Subcutaneous abdominal adipose tissue (tissue), 5 donors: ENCODE data around the gene FAM53C.
"Not testable (repeated sequence)": the region's sequence is repeated elsewhere in the genome, so short reads cannot be mapped to it uniquely, and the experiment has no call there.

Source experiments
- H3K27ac ChIP-seq: one replicate; pipeline ENCODE4 v1.7.0; 2013; ENCODE audit warnings: low read depth, mild to moderate bottlenecking, inconsistent platforms, low read length, moderate library complexity
- H3K27me3 ChIP-seq, 5 donors: one replicate each; pipeline ENCODE4 v1.7.0; 2013; ENCODE audit warnings: low read length in 5 of 5, inconsistent platforms in 1 of 5; ENCODE audit not compliant: control insufficient read depth in 5 of 5, insufficient read depth in 4 of 5
- H3K36me3 ChIP-seq, 5 donors: one replicate each; pipeline ENCODE4 v1.7.0; 2013; ENCODE audit warnings: low read length in 5 of 5; ENCODE audit not compliant: control insufficient read depth in 5 of 5, insufficient read depth in 5 of 5
- H3K4me1 ChIP-seq, 5 donors: one replicate each; pipeline ENCODE4 v1.7.0; 2013; ENCODE audit warnings: low read length in 5 of 5, mild to moderate bottlenecking in 3 of 5, moderate library complexity in 1 of 5; ENCODE audit not compliant: control insufficient read depth in 5 of 5, insufficient read depth in 5 of 5
- H3K4me3 ChIP-seq, 5 donors: one replicate each; pipeline ENCODE4 v1.7.0; 2013; ENCODE audit warnings: low read length in 5 of 5, low read depth in 1 of 5
- H3K9ac ChIP-seq, 5 donors: one replicate each; pipeline ENCODE4 v1.7.0; 2013; ENCODE audit warnings: low read length in 5 of 5, mild to moderate bottlenecking in 4 of 5, moderate library complexity in 3 of 5
- H3K9me3 ChIP-seq, 5 donors: one replicate each; pipeline ENCODE4 v1.7.0; 2013; ENCODE audit warnings: low read length in 5 of 5; ENCODE audit not compliant: control insufficient read depth in 5 of 5
- donor health status: healthy.
- donor health status: healthy.
- donor health status: healthy.
- donor health status: healthy.
- donor health status: healthy.

Gene FAM53C

DNA sequence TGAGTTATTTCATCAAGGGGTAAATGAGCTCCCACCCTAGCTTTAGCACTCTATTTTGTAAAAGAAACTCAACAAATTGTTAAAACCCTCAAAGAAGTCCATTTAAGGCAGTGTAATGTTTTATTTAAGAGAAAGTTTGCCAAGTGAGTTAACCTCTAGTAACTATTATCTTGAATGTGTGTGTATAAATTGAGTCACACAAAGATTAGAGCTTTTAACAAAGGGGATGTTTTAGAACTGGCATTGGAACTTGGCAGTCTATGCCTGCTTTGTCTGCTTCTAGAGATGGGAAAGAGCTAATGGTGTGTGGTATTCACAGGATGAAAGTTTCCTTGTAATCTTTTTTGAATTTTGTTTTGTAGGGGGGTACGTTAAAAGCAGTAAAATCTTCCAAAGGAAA lies 47.6 kb downstream of the FAM53C start:
- no peak overlapping the region for H3K27ac ChIP-seq
- H3K9me3 ChIP-seq, result no peaks in the 10 kb centered on the region
- peaks cover 30 to 71% (median 44%) of the 10 kb centered on the region in 5 donors for H3K36me3 ChIP-seq
- no peak overlapping the region for H3K9ac ChIP-seq
- peaks cover 0 to 3% (median 0%) of the 10 kb centered on the region in 5 donors for H3K4me1 ChIP-seq
- no peaks in the 10 kb centered on the region for H3K27me3 ChIP-seq
- no peak overlapping the region for H3K4me3 ChIP-seq

DNA sequence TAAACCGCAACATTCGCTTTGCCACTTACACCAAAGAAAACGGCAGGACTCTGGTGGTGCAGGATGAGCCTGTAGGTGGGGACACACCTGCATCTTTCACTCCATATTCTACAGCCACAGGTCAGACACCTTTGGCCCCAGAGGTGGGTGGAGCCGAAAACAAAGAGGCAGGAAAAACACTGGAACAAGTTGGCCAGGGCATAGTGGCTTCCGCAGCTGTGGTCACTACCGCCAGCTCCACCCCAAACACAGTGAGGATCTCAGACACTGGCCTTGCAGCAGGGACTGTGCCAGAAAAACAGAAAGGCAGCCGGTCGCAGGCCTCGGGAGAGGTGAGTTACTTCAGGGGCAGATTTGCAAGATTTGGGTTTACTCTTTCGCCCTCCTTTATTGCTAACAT lies 48.2 kb downstream of the FAM53C start:
- H3K4me3 ChIP-seq, result no peak overlapping the region
- H3K9ac ChIP-seq, result no peak overlapping the region
- H3K36me3 ChIP-seq, result peaks cover 32 to 72% (median 46%) of the 10 kb centered on the region in 5 donors

DNA sequence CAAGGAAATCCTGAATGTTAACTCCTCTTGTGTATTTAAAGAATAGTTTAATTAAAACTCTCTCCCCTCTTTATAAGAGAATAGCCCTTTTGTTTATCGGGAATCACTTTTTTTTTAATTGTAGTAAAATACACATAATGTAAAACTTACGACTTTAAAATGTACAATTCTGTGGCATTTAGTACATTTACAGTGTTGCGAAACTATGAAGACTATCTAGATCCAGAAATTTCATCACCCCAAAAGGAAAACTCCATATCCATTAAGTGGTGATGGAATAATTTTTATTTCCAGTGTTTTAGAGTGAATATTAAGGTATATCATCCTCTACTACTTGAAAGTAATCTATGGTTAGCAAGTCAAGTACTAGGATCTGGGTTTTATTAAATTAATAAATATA lies 51.3 kb downstream of the FAM53C start:
- Histone ChIP-seq H3K4me3 (no peak overlapping the region), H3K4me1 (peaks cover 0 to 13% (median 4%) of the 10 kb centered on the region in 5 donors), H3K9me3 (no peaks in the 10 kb centered on the region), H3K27me3 (no peaks in the 10 kb centered on the region), H3K27ac (no peak overlapping the region), H3K36me3 (peaks cover 33 to 79% (median 55%) of the 10 kb centered on the region in 5 donors), H3K9ac (no peak overlapping the region)

More for the DNA sequence above, 48.2 kb downstream of the FAM53C start:
- Histone ChIP-seq H3K27me3 (no peaks in the 10 kb centered on the region), H3K4me1 (peaks cover 0 to 3% (median 0%) of the 10 kb centered on the region in 5 donors), H3K27ac (no peak overlapping the region), H3K9me3 (no peaks in the 10 kb centered on the region)

DNA sequence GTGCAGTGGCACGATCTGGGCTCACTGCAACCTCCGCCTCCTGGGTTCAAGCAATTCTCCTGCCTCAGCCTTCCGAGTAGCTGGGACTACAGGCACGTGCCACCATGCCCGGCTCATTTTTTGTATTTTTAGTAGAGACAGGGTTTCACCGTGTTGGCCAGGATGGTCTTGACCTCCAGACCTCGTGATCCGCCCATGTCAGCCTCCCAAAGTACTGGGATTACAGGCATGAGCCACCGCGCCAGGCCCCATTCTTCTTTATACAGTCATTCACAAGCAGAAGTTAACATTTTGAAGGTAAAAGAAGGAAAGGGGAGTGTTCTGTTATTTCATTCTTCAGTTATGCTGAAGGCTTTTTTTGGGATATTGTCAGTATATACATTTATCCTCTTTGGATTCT lies 51.8 kb downstream of the FAM53C start:
- Histone ChIP-seq H3K36me3 (peaks cover 39 to 85% (median 60%) of the 10 kb centered on the region in 5 donors), H3K4me1 (peaks cover 0 to 13% (median 4%) of the 10 kb centered on the region in 5 donors)
- not testable (repeated sequence) for H3K27ac ChIP-seq, H3K27me3 ChIP-seq, H3K9me3 ChIP-seq, H3K4me3 ChIP-seq, H3K9ac ChIP-seq

GRCh38 chr5:138391859-138392386 lies 53.9 kb downstream of the FAM53C start:
- peaks cover 39 to 81% (median 62%) of the 10 kb centered on the region in 5 donors for H3K36me3 ChIP-seq
- H3K4me1 ChIP-seq, result peaks cover 0 to 13% (median 4%) of the 10 kb centered on the region in 5 donors
- H3K9ac ChIP-seq, result no peak overlapping the region
- H3K27ac ChIP-seq, result no peak overlapping the region
- H3K4me3 ChIP-seq, result no peak overlapping the region
- H3K27me3 ChIP-seq, result no peaks in the 10 kb centered on the region
- no peaks in the 10 kb centered on the region for H3K9me3 ChIP-seq
